KMS-11 (cell line): Measurements from ENCODE around the gene ATXN2L.

Experiments
- H2AFZ ChIP-seq: fragments of 200-600 bp; sonication (generic); 2 replicates; pipeline ENCODE4 v1.6.1; 2016; ENCODE audit warnings: antibody characterized with exemption, mixed run types, low read depth
- H3K27ac ChIP-seq: fragments of 200-600 bp; sonication (generic); 2 replicates; pipeline ENCODE4 v1.6.1; 2016; ENCODE audit warnings: mild to moderate bottlenecking, mixed run types
- H3K27me3 ChIP-seq: fragments of 200-600 bp; sonication (generic); 2 replicates; pipeline ENCODE4 v1.6.1; 2017; ENCODE audit warnings: mild to moderate bottlenecking, low read depth, mixed run types, moderate library complexity; ENCODE audit not compliant: insufficient read depth
- H3K36me3 ChIP-seq: fragments of 200-600 bp; sonication (generic); 2 replicates; pipeline ENCODE4 v1.6.1; 2017; ENCODE audit warnings: mild to moderate bottlenecking, mixed run types; ENCODE audit not compliant: insufficient read depth
- H3K4me1 ChIP-seq: fragments of 200-600 bp; sonication (generic); 2 replicates; pipeline ENCODE4 v1.6.1; 2016; ENCODE audit warnings: mild to moderate bottlenecking, low read depth, mixed run types; ENCODE audit not compliant: poor library complexity, severe bottlenecking
- H3K4me2 ChIP-seq: fragments of 200-600 bp; sonication (generic); 2 replicates; pipeline ENCODE4 v1.7.0; 2016; ENCODE audit warnings: mild to moderate bottlenecking, mixed run types
- H3K4me3 ChIP-seq: fragments of 200-600 bp; sonication (generic); IDR thresholded peaks from 2 replicates; pipeline ENCODE4 v1.6.1; 2017; ENCODE audit warnings: low read depth, low read length, mixed read lengths; ENCODE audit not compliant: insufficient read depth
- H3K79me2 ChIP-seq: fragments of 200-600 bp; sonication (generic); 2 replicates; pipeline ENCODE4 v1.6.1; 2016; ENCODE audit warnings: low read depth, mixed run types; ENCODE audit not compliant: insufficient read depth
- H3K9ac ChIP-seq: fragments of 200-600 bp; sonication (generic); 2 replicates; pipeline ENCODE4 v1.6.1; 2016; ENCODE audit warnings: mild to moderate bottlenecking, mixed run types
- H4K20me1 ChIP-seq: fragments of 200-600 bp; sonication (generic); 2 replicates; pipeline ENCODE4 v1.6.1; 2016; ENCODE audit warnings: mild to moderate bottlenecking, mixed run types; ENCODE audit not compliant: insufficient read depth
- CTCF ChIP-seq: fragments of 200-600 bp; sonication (generic); conservative IDR thresholded peaks from 2 replicates; pipeline ENCODE4 v1.6.1; 2017; ENCODE audit warnings: low read depth, mild to moderate bottlenecking, antibody characterized with exemption, low read length, moderate library complexity, mixed read lengths

ATXN2L gene

DNA sequence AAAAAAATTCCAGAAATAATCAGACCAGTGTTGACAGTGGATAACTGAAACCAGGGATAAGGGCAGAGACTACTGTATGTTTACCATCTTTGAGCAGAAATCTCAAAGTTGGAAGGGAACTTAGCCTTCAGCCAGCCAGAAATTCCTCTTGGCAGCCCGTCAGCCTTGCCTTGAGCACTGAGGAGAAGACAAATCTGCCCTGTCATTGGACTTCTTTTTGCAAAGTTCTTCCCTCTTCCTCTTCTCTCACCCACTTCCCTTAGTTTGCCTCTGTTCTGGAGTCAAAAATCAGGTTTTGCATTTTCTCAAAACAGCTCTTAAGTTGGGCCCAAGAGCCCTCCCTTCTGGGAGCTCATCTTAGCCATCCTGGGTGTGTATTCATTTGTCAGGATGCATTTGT, 17.1 kb downstream of the ATXN2L start:
- no peak overlapping the region for H3K4me2 ChIP-seq
- peaks cover 15% of the 10 kb centered on the region for H3K79me2 ChIP-seq
- H3K27ac ChIP-seq: peak overlapping the region; percentile 13; the same call in 1 of the 2 replicates
- no peak overlapping the region for H3K4me3 ChIP-seq
- peaks cover 3% of the 10 kb centered on the region for H3K4me1 ChIP-seq
- no peaks in the 10 kb centered on the region; the same call in 1 of the 2 replicates for H4K20me1 ChIP-seq
- TF ChIP-seq CTCF: no peak
- H3K36me3 ChIP-seq: peaks cover 9% of the 10 kb centered on the region; the same call in 1 of the 2 replicates
- H3K9ac ChIP-seq: no peak overlapping the region
- no peaks in the 10 kb centered on the region for H3K27me3 ChIP-seq
- no peak overlapping the region for H2AFZ ChIP-seq

DNA sequence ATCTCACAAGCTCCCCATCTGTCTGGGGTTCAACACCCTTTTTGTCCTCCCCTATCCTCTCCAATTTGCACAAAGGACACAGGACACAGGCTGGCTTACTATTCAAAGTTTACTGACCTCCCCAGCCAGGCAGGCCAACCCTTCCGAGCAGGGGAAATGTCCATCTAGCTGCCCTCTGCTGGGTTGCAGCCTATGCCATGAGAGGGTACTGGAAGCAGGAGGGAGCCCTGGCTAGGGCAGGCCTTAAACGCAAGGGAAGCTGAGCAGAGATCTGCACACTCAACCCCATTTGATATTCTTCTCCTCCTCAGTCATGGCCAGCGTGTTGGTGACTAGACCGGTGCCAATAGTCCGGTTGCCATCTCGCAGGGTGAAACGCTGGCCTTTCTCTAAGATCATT, 19.9 kb downstream of the ATXN2L start:
- H3K27ac ChIP-seq: no peak overlapping the region
- peaks cover 13% of the 10 kb centered on the region for H3K4me1 ChIP-seq
- no peak overlapping the region for H2AFZ ChIP-seq
- H3K79me2 ChIP-seq: peaks cover 26% of the 10 kb centered on the region
- TF ChIP-seq CTCF: no peak
- no peak overlapping the region for H3K9ac ChIP-seq
- H3K27me3 ChIP-seq: no peaks in the 10 kb centered on the region
- peaks cover 9% of the 10 kb centered on the region; the same call in 1 of the 2 replicates for H3K36me3 ChIP-seq
- no peak overlapping the region for H3K4me2 ChIP-seq
- H4K20me1 ChIP-seq: no peaks in the 10 kb centered on the region; the same call in 1 of the 2 replicates
- H3K4me3 ChIP-seq: no peak overlapping the region

GRCh38 chr16:28843766-28844165, 21.0 kb downstream of the ATXN2L start:
- Histone ChIP-seq H3K36me3 (peaks cover 9% of the 10 kb centered on the region; the same call in 1 of the 2 replicates), H3K4me3 (no peak overlapping the region), H3K9ac (no peak overlapping the region), H4K20me1 (no peaks in the 10 kb centered on the region; the same call in 1 of the 2 replicates), H3K4me1 (peaks cover 13% of the 10 kb centered on the region), H3K27ac (no peak overlapping the region), H2AFZ (no peak overlapping the region), H3K4me2 (no peak overlapping the region), H3K79me2 (peaks cover 26% of the 10 kb centered on the region), H3K27me3 (no peaks in the 10 kb centered on the region)
- no peak for TF ChIP-seq CTCF

DNA sequence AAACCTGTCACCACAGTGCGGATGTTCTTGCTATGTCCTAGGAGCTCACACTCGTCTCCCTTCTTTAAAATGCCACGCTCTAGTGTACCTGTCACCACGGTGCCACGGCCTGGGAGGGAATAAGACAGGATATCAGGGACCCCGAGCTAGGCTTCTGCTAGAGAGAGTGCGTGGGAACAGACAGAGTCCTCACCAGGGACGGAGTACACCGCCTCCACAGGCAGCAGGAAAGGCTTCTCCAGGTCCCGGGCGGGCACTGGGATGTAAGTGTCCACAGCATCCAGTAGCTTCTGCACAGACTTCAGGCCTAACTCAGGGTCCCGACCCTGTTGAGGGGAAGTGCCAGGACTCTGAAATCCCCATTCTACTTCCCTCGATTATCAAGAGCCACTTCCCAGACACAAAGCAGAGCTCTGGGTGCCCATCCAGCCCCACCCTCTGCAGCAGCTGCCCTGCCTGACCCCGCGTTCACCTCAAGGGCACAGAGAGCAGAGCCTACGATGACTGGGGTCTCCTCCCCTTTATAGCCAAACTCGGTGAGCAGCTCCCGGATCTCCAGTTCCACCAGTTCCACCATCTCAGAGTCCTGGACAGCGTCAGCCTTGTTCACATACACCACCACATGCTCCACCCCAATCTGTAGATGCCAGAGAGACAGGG, 21.6 kb downstream of the ATXN2L start:
- H3K4me2 ChIP-seq: peak overlapping the region; percentile 63; the same call in 1 of the 2 replicates
- no peaks in the 10 kb centered on the region; the same call in 1 of the 2 replicates for H4K20me1 ChIP-seq
- peaks cover 13% of the 10 kb centered on the region for H3K4me1 ChIP-seq
- peaks cover 26% of the 10 kb centered on the region for H3K79me2 ChIP-seq
- H3K4me3 ChIP-seq: no peak overlapping the region
- H3K9ac ChIP-seq: no peak overlapping the region
- peaks cover 9% of the 10 kb centered on the region; the same call in 1 of the 2 replicates for H3K36me3 ChIP-seq
- H2AFZ ChIP-seq: no peak overlapping the region
- H3K27me3 ChIP-seq: no peaks in the 10 kb centered on the region
- no peak overlapping the region for H3K27ac ChIP-seq
- TF ChIP-seq CTCF: no peak
